Erythroblast (primary cell): Measurements from ENCODE around the gene IMPDH1.

Experiments used
- DNase-seq, 2 experiments: peaks; one replicate each; lab custom pipeline; 2025; lab: John Stamatoyannopoulos, UW
- GATA1 ChIP-seq: IDR thresholded peaks from 2 replicates; pipeline ENCODE4 v1.6.1; 2011; ENCODE audit warnings: low read depth, mild to moderate bottlenecking, control low read depth, low read length, moderate library complexity
- POLR2A ChIP-seq: IDR thresholded peaks from 2 replicates; pipeline ENCODE4 v1.6.1; 2011; ENCODE audit warnings: mild to moderate bottlenecking, low read length

Gene IMPDH1

DNA sequence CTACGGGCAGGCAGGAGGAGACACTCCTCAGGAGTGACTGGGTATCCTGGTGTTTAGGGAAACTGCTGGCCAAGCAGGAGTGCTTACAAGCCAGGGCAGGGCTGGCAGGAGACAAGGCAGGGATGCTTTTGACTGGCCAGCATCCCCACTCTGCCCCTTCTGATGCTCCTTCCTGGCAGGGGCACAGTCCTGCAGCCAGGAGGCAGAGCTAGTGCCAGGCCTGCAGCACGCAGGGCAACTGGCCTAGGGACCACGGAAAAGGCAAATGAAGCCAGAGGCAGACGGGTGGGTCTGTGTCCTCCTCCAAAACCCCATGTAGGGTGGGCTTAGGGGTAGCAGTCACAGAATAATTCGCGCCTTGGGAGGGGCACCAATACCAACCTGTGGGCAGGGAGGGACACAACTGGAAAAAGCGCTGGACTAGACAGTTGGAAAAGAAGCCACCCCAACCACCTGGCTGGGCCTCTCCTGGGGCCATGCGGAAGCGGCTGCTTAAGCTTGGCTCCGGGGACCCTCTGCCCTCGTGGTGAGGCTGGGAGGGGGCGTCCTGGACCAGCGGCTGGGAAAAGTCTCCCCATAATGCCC lies 4.8 kb downstream of the IMPDH1 start:
- TF ChIP-seq GATA1 (no peak), POLR2A (no peak)
- DNase-seq = no peak

DNA sequence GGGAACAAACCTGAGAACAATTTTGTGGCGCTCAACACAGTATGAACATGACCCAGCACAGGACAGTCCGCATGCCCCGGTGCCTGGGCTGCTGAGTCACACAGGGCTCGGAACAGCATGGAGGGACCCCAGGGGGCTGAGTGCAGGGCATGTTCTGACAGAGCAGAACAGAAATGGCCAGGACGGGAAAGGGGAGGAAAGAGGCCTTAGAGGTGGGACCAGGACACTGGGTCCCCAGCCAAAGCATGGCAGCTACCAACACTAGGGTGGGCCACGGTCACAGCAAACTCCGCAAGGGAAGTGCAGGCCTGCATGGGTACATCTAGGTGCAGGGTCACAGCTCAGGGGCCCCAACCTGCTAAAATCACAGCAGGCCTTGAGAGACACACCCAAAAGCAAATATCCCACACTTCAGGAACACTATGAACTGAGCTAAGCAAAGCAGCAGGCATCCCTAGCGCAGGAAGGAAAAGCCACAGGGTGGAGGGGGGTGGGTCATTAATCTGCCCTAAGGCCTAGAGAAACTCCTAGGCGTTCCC lies 5.6 kb downstream of the IMPDH1 start:
- TF ChIP-seq GATA1 (no peak), POLR2A (no peak)
- DNase-seq = no peak

DNA sequence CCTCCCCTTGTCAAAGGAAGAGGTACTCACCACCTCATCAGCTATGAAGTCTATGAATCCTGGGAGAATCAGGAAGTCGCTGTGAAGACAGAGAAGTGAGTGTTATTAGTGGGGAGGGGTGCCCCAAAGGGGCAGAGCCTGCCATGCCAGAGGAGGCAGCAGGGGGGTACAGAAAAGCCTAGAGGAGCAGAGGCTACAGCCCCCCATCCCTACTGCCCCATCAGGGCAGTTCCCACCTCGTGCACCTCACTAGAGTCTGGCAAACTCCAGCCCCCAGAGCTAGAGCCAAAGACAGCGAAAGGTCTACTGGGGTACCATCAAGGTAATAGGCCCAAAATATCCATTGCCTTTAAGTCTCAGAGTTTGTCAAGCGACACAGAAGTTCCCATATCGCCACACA lies 6.1 kb downstream of the IMPDH1 start:
- DNase-seq = no peak
- TF ChIP-seq POLR2A = no peak
- TF ChIP-seq GATA1 = no peak

DNA sequence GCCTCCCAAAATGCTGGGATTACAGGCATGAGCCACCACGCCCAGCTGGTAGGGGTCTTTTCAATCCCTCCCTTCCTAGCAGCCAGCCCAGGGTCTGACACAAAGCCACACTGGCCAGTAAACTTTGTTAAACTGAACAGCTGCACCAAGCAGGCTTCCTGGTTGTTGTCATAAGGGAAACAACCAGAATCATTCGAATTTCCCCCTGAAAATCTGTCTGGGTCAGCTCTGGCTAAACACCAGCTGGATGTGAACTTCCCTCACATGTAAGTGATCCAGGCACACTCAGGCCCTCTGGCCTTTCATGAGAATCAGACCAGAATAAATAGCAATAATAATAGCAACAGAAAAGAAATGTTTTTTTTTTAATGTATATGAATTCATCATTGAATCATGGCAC lies 7.4 kb downstream of the IMPDH1 start:
- no peak for DNase-seq
- TF ChIP-seq GATA1 = no peak
- no peak for TF ChIP-seq POLR2A

DNA sequence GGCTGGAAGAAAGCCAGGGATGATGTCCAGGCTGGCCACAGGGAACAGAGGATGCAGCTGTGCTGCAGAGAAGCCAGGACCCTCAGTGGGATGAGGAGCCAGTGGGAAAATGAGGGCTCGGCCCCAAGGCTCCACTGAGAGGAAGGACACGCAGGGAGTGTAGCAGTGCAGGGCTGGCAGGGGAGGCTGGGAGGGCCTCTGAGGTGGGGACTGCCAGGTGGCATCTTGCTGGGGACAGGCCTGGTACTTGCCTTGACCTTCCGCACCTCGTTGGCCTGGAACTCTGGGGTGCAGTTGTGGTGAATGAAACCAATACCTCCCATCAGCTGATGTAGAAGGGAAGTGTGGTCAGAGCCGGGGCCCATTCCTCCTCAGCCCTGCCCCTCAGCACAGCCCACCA lies 9.2 kb downstream of the IMPDH1 start:
- no peak for DNase-seq
- TF ChIP-seq GATA1 (no peak), POLR2A (no peak)

DNA sequence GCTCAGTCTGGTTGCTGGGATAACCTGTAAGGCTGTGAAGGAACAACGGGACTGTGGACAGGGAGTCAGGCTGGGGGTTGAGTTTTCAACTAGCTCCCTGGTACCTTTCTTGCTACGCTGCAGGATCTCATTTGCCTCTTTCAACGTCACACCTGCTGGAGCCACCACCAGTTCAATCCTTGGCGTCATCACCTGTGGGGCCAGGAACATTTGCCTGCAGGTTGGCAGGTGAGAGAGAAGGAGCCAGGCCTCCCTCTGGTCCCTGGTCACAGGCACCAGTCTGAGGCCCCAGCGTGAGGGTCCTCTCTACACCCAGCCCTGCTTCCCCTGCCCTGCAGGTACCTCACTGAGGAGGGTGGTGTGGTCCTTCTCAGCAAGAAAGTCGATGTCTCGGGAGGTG lies 9.8 kb downstream of the IMPDH1 start:
- TF ChIP-seq POLR2A (no peak), GATA1 (no peak)
- no peak for DNase-seq

DNA sequence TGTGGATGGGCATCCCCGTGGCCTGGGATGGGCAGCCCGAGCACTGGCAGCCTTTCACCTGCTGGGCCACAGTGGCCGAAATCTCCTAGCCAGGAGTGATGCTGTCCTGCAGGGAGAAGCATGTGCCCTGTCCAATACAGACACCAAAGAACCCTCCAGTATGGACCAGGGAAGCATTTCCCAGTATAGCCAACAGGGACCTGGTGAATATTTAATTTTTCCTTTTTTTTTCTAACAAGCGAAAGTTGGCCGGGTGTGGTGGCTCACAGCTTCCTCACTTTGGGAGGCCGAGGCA lies 11.0 kb downstream of the IMPDH1 start:
- TF ChIP-seq POLR2A = no peak
- no peak for TF ChIP-seq GATA1
- no peak for DNase-seq

DNA sequence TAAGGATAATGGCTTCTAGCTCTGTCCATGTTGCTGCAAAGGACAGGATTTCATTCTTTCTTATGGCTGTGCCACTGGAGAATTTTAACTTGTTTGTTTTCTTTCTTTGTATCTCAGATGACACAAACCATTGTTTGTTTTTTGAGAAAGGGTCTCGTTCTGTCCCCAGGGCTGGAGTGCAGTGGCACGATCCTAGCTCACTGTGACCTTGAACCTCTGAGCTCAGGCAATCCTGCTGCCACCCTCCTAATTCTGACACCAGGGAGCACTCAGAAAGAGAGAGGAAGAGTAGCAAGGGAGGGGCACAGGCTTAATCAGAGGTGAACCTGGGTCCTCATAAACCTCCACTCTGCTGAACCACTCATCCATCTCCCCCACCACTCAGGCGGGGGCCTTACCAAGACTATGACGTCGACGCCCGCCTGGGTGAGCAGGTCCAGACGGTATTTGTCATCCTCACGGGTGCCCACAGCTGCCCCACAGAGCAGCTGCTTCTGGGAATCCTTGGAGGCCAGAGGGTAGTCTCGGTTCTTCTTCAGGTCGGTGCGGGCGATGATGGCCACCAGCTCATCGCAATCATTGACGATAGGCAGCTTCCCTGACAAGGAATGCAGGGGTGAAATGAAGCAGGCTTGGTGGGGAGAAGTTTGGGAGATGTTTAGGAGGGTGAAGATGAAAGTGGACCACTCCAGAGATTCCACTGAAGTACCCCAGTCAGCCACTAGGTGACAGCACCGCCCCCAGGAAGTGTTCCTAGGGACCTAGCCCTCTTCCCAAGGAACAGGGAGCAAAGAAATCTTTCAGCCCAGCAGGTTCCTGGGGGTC lies 11.6 kb downstream of the IMPDH1 start:
- peak; percentile 11 to 58 for DNase-seq
- TF ChIP-seq GATA1 = no peak
- TF ChIP-seq POLR2A = no peak

DNA sequence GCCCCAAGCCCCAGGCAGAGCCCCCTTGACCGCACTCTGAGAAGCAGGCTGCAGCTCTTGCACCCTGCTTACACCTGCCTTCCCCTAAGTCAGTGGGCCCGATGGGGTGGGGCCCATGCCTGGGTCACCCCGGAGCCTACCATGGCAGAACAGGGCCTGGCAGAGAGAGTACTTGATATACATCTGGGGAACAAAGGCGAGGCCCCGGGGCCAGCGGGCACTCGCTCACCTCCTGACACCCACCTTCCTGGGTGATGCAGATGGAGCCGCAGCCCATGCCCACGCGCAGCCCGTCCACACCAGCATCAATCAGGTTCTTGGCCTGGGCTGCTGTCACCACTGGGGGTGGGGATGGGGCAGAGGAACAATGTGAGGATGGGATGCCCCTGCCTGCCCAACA lies 13.4 kb downstream of the IMPDH1 start:
- no peak for TF ChIP-seq POLR2A
- TF ChIP-seq GATA1 = no peak
- no peak for DNase-seq

DNA sequence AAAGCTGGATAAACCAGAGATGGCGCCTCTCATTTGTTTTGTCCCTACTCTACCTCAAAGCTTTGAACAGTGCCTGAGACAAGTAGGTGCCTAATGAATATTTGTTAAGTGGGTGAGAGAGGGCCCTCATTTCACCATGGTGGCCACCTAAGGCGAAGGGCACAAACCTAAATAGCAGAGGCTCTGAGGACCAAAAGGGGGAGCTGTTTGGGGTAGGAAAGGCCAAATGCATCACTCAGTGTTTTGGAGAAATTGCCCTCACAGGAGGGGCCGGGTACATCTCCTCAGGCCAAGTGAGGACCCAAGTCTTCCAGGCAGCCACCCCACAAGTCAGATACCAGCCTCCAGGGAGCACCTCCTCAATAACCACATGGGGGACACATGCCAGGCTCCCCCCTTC lies 14.0 kb downstream of the IMPDH1 start:
- TF ChIP-seq GATA1 = no peak
- no peak for TF ChIP-seq POLR2A
- DNase-seq = no peak

DNA sequence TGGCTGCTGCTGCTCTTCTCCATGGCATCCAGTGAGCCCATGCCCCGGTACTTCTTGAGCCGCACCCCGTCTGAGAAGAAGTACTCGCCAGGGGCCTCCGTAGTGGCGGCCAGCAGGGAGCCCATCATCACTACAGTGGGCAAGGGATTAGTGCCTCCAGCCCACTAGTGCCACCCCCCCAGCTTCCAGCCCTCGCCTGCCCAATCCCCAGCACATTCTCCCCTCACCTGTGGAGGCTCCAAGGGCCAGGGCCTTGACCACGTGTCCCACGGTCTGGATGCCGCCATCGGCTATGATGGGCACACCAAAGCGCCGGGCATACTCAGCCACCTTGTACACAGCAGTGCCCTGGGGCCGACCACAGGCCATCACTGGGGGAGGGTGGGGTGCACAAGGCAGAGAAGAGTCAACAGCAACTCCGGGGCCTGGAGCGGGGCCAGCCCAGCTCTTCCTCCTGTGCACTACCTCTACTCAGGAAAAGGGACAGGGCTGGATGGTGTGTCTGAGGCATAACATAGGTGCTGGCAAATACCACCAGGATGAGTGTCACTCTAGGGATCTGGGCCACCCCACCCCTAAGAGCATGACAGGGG lies 14.8 kb downstream of the IMPDH1 start:
- TF ChIP-seq GATA1 = no peak
- no peak for TF ChIP-seq POLR2A
- no peak for DNase-seq

DNA sequence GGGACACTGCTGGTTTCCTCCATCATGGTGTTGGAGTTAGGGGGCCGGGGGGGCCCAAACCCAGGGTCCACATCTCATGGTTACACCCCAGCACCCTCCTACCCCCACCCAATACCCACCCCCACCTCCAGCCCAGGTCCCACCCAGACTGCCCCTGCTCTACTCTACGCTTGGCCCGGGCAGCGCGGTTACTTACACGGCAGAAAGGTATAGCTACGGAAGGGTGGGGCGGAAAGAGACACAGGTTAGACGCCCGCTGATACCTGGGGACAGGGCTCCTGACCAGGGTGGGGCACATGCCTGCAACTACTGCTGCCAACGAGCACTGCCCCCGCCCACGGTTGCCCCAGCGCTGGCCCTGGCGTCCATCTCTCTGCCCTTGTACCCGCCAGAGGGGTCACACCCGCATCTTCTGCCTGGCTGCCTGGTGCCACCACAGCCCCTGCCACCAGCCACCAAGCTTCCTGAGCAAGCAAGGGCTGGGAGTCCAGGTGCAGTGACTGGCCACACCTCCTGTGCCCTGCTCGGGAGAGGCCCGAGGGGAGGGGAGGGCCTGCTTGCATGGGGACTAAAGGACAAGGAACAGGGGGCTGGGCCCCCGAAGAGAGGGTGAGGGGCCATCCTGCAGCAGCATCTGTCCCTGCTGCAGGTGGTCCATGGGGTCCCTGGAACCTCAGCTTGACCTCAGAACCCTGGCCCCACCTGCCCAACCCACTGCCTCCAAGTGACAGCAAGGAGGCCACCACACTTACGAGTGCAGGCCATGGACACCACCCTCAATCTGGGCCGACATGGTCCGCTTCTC lies 16.1 kb downstream of the IMPDH1 start:
- DNase-seq = no peak
- TF ChIP-seq GATA1 (no peak), POLR2A (no peak)

DNA sequence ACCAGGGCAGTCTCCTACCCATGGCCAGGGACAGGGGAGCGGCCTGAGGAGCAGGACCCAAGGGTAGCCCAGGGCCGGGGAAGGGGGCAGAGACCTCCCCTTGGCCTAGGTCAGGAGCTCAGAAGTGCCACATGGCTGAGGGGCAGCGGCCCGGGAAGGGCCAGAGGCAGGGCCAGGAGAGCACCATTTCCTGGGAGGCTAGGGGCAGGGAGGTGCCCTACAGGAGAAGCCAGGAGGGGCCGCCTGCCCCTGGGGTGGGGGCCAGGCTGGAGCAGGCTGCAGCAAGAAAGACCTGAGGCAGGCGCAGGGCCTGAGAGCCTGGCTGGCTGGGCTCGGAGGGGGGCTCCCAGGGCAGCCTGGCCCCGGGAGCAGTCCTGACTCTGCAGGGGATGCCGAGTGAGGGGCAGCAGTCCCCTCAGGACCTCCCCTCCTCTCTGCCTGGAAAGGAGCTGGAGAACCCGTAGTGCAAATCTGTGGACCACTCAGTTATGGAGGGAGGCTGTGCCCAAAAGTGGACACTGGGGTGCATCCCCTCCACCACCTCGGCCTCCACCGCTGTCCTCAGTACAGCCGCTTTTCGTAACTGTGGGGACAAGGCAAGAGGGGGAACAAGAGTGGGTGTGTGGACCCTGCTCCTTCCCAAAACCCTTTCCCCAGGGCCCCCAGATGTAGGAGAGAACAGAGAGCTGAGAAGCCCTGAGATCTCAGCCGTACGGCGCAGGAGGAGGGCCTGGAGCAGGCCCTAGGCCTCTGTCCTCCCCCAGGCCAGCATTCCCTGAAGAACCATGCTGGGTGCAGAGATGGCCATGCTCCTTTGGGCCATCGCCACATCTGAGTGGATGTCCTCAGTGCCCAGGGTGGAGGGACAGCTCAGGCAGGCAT lies 17.1 kb downstream of the IMPDH1 start:
- no peak for TF ChIP-seq GATA1
- DNase-seq = no peak

DNA sequence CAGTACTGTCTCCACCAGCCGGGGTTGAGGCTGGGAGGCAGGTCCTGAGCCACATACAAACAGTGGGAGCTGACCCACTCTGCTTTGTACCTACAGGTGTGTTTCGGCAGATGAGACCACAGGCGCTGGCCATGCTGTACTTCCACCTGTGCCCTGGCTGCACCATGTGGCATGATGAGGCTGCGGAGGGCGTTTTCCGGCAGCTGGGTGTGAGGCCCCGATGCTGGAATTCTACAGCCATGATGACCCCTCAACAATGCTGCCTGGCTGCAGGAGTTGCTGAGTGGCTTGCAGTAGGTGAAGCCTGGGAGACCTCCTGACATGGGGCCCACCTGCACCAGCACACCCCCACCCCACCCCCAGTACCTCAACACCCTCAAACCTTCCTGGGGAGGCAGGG lies 18.0 kb downstream of the IMPDH1 start:
- no peak for TF ChIP-seq GATA1
- TF ChIP-seq POLR2A = no peak
- no peak for DNase-seq
